ENCODE data around the gene AKR1C1.
"Not testable (repeated sequence)": the region's sequence is repeated elsewhere in the genome, so short reads cannot be mapped to it uniquely, and the experiment has no call there.

Gene AKR1C1

DNA sequence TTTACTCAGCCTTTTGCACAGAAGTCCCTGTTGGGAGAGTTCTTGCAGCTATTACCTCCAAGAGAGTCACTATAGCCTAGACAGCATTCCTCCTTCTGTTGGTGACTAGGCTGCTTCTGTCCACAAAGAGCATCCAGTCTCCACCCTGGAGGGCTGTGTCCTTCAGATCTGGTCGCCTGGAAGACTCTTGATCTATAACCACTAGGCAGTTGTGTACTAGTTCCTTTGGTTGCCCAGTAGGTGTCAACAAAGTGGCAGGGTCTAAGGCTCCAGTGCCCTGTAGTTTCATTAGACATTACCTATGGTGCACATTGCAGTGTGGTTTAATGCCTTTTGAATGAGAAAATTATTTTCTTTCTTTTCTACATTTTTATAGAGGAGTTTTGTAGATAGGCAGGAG is 51.7 kb downstream of the AKR1C1 start:
- ATAC-seq (no peak), DNase-seq (ENCODE audit: low spot score in 2 of 2) (no peak)
- Mint-ChIP-seq H3K4me3 (no peak overlapping the region), H3K27ac (no peak overlapping the region), H3K4me1 (no peaks in the 10 kb centered on the region), H3K36me3 (no peaks in the 10 kb centered on the region), H3K9me3 (no peaks in the 10 kb centered on the region)

DNA sequence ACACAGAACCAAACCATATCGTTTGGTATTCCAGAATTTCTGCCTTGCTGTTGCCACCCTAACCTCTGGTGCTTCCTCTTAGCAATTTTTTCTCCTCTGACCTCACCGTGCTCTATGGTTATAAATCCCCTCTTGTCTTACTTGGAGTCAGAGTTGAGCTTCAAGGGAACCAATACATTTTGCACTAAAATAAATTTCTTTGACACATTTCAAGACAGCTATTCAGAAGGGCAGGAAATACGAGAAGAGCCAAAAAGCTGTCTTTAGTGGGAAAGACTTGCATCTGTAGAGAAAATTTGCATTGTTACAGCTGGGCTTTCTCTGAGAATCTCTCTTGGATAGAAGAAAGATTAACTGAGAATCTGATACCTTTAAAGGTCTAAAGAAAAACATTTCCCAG is 54.9 kb downstream of the AKR1C1 start:
- H3K27ac Mint-ChIP-seq = no peak overlapping the region

DNA sequence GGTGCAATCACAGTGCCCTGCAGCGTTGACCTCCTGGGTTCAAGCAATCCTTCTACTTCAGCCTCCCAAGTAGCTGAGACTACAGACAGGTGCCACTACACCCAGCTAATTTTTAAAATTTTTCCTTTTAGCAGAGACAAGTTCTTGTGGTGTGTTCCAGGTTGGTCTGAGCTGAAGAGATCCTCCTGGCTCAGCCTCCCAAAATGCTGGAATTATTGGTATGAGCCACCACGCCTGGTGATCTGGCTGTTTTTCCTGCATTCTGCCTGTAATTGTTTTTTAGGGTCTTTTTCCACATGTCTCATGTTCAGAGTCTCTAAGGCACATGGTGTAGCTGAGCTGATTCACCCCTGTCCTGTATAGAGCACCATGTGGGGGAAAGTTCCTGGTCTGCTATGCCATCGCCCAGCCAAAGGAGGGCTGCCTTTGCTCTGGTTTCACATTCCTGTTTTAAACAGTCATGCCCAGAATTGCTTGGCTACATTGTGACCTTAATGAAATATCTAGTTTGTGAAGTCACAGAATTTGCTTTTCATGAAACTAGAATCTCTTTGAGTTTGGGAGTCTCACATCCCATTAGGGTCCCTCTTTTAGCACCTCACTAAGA is 55.6 kb downstream of the AKR1C1 start:
- not testable (repeated sequence) for H3K9me3 Mint-ChIP-seq; H3K27ac Mint-ChIP-seq; H3K4me1 Mint-ChIP-seq; H3K4me3 Mint-ChIP-seq; H3K36me3 Mint-ChIP-seq; DNase-seq (ENCODE audit: low spot score in 2 of 2); ATAC-seq

More for the DNA sequence above, 54.9 kb downstream of the AKR1C1 start:
- no peak for ATAC-seq
- no peak overlapping the region for H3K4me3 Mint-ChIP-seq
- H3K4me1 Mint-ChIP-seq = no peaks in the 10 kb centered on the region
- peaks cover 2% of the 10 kb centered on the region for H3K9me3 Mint-ChIP-seq
- no peak for DNase-seq (ENCODE audit: low spot score in 2 of 2)
- H3K36me3 Mint-ChIP-seq = no peaks in the 10 kb centered on the region

DNA sequence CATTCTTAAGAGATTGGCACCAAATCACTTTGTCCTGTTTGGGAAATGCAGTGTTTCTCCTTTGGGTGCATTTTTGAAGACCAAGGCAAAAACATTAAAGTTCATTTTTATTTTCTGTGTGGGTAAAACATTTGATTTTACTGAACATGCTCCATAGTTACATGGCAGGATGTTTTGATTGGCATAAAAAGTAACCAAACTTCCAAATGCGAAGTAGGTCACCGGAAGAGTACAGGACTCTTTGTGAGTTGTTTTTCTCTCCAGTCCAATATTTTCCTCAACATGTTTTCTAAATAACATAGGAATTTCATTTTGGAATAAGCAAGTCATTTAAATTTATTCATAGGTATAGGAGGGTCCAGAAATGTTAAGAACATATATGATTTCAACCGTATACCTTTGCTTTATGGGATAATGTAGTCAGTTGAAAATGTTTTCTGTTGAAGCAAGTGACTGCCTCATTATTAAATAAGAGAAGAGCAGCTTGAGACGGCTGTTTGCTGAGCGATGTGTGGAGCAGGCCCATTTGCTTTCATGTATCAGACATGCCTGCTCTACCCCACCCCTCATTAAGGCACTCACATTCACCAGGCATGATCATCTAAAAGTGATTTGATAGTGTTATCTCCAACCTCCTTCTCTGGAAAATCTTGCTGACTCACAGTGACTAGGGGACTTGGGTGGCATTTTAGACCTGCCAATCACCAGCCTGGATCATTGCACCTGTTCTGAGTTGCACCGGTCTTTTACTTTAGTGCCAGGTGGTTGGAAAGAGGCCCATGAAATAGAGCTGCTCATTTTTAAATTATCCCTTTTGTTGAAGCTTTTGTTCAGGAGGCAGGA is 56.8 kb downstream of the AKR1C1 start:
- ATAC-seq; DNase-seq (ENCODE audit: low spot score in 2 of 2); H3K27ac Mint-ChIP-seq; H3K9me3 Mint-ChIP-seq; H3K36me3 Mint-ChIP-seq; H3K4me3 Mint-ChIP-seq; H3K4me1 Mint-ChIP-seq: not testable (repeated sequence)

DNA sequence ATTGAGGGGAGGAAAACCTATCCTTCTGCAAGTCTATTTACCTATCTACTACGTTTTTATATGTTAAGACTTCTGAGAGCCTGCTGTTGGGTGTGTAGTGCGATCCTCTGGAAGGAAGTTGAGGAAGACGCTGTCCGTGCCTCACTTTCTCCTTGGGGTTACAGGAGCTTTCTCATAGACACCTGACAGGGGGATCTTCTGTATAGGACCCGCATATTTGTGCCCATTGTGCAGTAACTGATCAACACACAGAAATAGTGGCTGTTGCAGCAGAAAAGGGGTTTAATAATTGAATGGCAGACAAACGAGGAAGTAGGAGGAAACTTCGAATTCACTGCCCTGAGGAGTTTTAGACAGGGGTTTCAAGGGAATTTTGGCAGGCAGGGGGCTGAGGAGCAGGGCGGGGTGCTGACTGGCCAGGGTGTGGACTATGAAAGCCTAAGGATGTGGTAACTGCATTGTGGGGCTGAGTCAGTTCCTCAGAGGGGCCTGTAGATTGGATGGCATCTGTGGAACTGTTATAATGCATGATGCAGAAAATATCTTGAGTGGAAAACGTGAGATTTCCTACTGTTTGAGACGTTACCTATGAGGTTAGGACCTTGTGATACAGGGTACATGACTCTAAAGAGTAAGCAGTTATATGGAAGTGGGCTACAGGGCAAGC is 58.5 kb downstream of the AKR1C1 start:
- not testable (repeated sequence) for H3K27ac Mint-ChIP-seq; ATAC-seq; H3K9me3 Mint-ChIP-seq; DNase-seq (ENCODE audit: low spot score in 2 of 2); H3K4me1 Mint-ChIP-seq; H3K36me3 Mint-ChIP-seq; H3K4me3 Mint-ChIP-seq

DNA sequence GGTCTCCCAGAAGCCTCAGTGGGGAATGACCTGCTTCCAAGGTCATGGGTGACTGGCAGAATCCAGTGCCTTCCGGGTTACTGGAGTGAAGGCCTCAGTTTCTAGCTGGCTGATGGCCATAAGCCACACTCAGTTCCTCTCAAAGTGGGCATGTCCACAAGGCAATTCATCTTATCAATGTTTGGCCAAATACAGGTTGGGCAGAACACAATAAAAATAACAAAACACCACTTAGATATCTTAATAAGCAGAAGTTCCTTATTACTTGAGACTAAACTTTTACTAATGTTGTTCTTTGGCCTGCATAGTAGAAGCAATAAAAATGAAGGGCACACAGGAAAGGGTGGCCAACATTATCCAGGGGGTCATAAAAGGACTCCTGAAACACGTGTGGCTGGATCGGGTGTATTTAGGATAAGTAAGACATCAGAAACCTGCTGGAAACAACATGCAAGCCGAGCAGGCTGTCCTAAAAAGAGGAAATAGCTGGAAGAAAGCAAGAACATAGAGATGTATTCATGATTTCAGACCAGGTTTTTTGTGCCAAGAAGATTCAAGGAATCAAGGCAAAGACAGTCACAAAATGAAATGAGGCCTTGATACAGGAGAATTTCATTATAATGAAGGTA is 60.1 kb downstream of the AKR1C1 start:
- H3K4me3 Mint-ChIP-seq = no peak overlapping the region
- ATAC-seq (no peak), DNase-seq (ENCODE audit: low spot score in 2 of 2) (no peak)
- H3K27ac Mint-ChIP-seq = no peak overlapping the region
- H3K9me3 Mint-ChIP-seq = peaks cover 2% of the 10 kb centered on the region
- no peaks in the 10 kb centered on the region for H3K4me1 Mint-ChIP-seq
- no peaks in the 10 kb centered on the region for H3K36me3 Mint-ChIP-seq

DNA sequence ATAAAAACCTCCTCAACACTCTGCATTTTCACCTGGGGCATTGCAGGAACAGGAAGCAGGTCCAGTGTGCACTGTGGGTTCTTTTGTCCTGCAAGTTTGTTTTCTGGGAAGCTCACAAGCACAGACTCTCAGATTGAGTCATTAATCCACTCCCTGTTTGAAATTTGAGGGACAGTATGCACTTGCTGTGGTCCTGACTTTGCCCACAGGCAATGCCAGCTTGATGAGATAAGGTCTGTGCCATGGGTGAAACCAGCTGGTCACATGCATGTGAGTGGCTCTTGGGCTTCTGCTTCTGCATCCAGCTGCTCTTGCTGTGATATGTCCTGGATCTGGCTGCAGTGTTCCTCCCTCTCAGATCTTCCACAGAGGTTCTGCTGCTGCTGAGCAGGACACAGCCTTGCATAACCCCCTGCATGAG is 62.3 kb downstream of the AKR1C1 start:
- not testable (repeated sequence) for H3K9me3 Mint-ChIP-seq; H3K4me1 Mint-ChIP-seq; H3K27ac Mint-ChIP-seq; H3K4me3 Mint-ChIP-seq; H3K36me3 Mint-ChIP-seq; ATAC-seq; DNase-seq (ENCODE audit: low spot score in 2 of 2)

DNA sequence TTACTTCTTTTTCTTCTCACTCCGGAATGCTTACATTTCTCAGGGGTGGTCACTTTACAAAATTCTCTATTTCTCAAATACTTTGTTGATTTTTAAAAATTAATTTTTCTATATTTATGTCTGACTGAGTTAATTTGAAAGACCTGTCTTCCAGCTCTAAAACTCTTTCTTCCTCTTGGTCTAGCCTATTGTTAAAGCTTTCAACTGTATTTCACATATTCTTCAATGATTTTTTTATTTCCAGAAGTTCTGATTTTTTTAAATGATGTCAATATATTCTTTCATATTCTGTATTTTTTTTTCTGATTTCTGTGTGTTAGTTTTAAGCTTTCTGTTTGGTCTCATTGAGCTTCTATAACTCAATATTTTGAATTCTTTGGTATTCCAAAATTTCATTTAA is 67.8 kb downstream of the AKR1C1 start:
- Mint-ChIP-seq H3K36me3 (no peaks in the 10 kb centered on the region), H3K27ac (no peak overlapping the region), H3K4me1 (no peaks in the 10 kb centered on the region), H3K9me3 (peaks cover 25% of the 10 kb centered on the region), H3K4me3 (no peak overlapping the region)
- DNase-seq (ENCODE audit: low spot score in 2 of 2) (no peak), ATAC-seq (no peak)

DNA sequence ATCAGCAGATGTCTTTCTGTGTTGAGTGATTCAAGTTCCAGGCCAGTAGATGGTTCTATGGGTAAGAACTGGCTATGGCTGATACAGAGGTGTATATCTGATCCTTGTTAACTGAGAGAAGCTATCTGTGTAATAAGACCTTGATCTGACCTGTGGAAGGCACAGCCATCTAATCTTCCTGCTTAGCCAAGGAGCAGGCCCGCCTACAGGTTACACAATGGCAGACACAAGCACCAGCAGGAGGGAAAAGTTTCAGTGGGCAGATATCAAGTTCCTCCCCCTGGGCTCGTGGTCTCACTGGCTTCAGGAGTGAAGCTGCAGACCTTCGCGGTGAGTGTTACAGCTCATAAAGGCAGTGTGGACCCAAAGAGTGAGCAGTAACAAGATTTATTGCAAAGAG is 68.4 kb downstream of the AKR1C1 start:
- not testable (repeated sequence) for DNase-seq (ENCODE audit: low spot score in 2 of 2); ATAC-seq; H3K4me1 Mint-ChIP-seq; H3K27ac Mint-ChIP-seq; H3K36me3 Mint-ChIP-seq; H3K4me3 Mint-ChIP-seq
- H3K9me3 Mint-ChIP-seq = peaks cover 25% of the 10 kb centered on the region

DNA sequence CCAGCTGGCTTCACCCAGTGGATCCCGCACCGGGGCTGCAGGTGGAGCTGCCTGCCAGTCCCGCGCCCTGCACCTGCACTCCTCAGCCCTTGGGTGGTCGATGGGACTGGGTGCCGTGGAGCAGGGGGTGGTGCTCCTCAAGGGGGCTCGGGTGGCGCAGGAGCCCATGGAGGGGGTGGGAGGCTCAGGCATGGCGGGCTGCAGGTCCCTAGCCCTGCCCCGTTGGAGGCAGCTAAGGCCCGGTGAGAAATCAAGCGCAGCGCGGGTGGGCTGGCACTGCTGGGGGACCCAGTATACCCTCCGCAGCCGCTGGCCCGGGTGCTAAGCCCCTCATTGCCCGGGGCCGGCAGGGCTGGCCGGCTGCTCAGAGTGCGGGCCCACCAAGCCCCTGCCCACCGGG is 69.2 kb downstream of the AKR1C1 start:
- H3K9me3 Mint-ChIP-seq = peaks cover 25% of the 10 kb centered on the region
- H3K27ac Mint-ChIP-seq; DNase-seq (ENCODE audit: low spot score in 2 of 2); ATAC-seq; H3K4me3 Mint-ChIP-seq; H3K36me3 Mint-ChIP-seq; H3K4me1 Mint-ChIP-seq: not testable (repeated sequence)
